ENCODE results near the gene AGPS.
"Not testable (repeated sequence)": the region's sequence is repeated elsewhere in the genome, so short reads cannot be mapped to it uniquely, and the experiment has no call there.

AGPS gene

DNA sequence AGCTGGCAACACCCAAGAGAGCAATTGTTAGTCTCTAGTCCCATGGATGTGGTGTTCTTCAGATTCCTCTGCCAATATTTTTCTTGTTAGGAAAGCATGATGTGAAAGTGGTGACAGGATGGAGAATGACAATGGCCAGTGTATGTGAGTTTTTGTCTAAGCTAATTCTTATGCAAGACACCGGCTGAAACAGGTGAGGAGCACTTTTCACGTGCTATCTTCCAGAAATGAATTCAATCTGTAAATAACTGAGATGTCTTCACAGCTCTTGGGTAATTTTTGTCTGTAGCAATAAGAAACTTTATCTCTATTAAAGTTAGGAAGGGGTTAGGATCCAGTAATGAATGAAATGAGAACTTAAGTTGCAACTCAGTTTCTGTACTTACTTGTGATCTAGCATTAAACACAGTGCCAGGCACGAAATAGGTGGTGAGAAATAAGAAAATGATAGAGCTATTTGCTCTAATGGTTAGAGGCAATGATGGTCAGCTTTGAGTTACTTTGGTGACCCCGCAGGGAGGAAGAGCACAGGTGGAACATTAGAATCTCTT, 676 bp upstream of the AGPS start:
- DNase-seq: no peak

DNA sequence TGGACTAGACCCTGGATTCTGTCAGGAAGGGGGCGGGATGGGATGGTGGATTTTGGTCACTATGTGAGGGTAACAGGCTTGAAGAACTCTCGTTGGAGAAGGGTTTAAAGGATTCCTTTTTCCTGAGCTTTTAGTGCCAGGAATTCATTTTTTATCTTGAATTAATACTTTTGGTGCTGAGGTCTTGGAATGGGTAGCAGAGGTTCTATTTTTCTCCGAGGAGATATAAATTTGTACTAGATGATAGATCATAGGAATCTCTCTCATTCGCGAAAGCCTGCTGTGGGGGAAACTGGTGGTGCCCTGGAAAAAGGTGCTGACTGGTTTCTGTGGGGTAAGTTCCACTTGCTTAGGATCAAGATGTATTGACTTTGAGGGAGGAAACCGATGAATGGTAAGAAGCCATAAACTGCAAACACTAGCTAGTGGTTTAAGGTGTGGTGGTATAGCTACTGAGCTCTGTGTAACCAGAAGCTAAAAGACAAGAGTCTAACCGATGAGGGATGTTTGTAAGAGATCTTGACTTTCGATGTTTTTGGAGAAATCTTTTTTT, 706 bp downstream of the AGPS start:
- no peak for DNase-seq

DNA sequence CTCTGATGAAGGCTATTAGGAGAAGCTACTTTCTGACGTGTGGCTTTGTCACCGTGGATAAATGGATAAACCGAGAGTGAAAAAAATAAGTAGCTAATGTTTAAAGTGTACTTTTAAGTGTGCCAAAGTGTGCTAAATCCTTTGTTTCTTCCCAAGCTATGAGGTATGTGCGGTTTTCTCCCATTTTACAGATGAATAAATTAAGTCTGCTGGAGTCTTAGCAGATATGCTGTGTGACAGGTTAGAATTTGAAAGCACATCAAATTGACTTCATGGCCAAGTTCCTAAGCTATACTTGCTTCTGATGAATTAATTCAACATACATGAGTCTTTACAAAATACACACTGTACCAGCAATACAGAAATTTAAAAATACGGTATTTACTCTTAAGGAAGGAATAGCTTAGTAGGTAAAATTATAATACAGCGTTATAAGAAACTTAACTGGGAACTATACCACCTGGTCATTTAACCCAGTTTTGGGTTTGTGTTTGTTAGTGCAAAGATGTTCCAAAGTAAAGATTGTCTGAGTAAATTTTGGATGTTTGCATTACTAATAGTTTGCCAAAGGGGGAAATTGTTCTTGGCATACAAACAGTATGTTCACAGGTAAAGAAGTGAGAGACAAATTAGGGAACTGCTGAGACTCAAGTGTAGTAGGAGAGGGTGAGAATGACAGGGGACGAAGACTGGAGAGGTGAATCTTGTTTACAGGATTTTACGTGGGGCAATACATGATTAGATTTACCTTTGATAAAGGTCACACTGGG, 1.4 kb downstream of the AGPS start:
- DNase-seq: no peak

DNA sequence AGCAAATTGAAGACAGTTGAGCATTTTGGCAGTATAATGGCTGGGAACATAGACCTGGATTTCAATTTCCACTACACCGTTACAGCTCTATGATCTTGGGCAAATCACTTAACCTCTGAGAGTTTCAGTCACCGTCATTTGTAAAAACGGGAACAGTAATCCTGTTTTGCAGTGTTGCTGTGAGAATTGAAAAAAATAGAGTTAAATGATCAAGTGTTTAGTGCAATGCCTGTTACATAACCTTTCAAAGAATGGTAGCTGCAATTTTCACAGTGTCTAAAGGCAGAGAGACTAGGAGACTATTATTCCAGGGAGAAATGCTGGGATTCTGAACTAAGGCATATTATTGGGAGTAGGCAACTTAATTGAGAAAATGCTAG, 2.0 kb downstream of the AGPS start:
- no peak for DNase-seq

DNA sequence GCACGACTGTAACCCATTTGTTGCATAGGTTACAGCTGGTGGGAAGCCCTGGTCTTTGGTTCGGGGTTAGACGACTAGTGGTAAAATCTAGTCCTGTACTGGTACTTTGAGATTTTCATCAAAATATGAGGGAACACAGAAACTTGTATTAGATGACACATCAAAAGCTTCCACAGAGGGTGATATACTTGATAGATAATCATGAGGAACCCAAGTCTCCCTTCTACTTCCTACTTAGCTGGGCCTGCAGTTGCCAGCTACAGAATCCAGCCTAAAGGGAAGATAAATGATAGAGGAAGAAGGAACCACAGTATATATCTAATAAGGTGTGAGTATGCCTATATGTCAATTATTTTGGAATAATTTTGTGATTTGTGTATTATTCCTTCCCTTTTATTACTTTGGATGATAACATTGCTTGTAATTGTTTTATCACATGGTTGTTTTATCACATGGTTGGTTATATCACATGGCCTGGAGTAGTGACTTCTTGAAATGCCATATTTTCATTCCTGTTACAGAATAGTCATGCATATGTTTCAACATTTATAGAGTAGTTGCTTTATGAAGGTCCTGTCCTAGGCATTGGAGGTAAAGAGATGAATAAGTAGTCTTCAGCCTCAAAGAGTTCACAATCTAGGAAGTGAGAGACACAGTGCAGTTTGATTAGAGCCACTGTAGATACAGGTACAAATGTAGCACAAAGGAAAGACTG, 2.9 kb downstream of the AGPS start:
- DNase-seq: no peak

DNA sequence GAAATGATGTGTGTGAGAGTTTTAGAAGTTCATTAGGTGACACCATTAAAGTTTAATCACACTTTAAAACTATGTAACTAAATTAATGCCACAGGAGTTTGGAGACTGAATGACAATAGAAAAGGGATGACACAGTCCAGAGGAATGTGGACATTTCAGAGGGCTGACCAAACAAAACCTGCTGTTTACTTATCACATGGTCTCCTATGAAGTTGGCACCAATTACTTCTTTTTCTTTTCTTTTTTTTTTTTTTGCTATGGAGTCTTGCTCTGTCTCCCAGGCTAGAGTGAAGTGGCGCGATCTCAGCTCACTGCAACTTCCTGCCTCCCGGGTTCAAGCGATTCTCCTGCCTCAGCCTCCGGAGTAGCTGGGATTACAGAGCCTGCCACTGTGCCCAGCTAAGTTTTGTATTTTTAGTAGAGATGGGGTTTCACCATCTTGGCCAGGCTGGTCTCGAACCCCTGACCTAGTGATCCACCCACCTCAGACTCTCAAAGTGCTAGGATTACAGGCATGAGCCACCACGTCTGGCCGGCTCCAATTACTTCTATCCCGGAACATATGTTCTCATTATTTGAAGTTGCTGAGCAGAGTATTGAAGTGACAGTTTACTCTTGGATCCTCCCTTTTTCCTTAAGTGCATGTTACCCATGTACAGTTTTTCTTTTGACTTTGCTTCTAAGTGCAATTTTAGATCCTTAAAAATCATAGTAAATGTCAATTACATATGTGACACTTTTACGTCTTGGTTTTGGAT, 4.3 kb downstream of the AGPS start:
- DNase-seq: no peak

DNA sequence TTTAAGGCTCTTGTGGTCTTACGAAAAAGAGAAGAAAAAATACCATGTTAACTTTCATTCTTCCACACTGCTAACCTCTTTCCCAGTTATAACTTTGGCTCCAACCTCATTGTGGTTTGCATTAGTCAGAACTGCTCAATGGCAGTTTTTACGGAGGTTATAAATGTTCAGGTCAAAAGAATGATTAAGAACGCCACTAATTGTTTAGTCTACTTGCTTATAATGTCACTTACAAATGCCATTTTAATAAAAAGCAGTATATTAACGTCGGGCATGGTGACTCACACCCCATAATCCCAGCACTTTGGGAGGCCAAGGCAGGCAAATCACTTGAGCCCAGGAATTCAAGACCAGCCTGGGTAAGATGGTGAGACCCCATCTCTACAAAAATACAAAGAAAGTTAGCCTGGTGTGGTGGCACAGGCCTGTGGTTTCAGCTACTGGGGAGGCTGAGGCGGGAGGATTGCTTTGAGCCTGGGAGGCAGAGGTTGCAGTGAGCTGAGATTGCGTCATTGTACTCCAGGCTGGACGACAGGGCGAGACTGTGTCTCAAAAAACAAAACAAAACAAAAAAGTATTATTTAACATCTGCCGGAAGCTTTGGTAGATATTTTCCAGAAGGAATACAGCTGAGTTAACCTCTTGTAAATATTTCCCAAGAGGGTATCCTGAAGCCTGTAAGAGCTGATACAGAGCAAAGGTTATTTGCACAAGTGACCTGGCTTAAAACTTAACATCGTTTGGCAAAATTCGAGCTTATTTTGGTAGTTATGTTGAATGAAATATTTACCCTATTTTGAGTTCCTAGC, 5.1 kb downstream of the AGPS start:
- DNase-seq: no peak

DNA sequence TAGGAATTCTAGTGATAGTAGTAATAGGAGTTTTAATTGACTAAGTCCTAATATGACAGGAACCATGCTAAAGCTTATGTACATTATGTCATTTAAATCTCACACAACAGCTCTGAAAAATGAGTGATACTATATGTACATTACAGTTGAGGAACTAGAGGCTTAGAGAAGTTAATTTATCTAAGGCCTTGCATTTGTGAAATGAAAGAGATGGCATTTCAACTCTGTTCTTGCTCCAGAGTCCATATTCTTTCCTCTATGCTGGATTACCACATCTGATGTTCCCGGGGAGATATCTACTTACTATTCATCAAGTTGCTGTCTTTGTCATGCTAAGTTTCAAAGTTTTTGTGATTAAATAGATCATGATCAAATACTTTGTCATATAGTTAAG, 5.7 kb downstream of the AGPS start:
- no peak for DNase-seq

DNA sequence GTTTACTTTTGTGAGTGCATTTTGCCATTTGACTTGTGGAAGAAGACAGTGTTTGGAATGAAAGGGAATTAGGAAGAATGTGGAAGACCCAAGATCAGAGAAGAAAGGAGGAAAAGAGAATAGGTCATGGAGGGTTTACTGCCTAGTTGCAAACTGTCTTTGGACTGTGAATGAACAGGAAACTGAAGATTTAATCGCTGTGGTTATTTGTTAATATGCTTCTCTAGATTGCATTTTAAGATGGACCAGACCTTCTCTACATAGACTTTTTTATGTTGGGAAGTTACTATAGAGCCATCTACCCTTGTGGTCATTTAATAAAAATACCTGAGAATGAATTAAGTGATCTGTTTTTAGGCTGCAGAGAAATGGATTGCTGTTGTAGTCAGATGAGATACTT, 6.2 kb downstream of the AGPS start:
- DNase-seq: no peak

DNA sequence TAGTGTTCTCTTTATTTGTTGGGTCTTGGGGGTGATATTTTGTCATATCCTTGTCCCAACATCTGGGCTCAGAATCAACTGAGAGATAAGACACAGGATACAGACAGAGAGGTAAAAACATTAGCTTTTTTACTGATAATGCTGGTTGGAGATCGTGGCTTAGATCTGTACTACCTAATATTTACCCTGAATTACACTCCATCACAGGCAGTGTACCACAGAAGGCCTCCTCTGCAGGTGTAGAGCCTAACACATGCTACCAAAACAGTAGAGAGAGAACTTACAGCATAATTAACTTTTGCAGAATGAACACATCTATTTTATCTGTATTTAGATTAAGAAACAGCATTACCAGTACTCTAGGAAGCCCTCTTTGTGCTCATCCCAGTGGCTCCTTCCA, 6.8 kb downstream of the AGPS start:
- DNase-seq: no peak

DNA sequence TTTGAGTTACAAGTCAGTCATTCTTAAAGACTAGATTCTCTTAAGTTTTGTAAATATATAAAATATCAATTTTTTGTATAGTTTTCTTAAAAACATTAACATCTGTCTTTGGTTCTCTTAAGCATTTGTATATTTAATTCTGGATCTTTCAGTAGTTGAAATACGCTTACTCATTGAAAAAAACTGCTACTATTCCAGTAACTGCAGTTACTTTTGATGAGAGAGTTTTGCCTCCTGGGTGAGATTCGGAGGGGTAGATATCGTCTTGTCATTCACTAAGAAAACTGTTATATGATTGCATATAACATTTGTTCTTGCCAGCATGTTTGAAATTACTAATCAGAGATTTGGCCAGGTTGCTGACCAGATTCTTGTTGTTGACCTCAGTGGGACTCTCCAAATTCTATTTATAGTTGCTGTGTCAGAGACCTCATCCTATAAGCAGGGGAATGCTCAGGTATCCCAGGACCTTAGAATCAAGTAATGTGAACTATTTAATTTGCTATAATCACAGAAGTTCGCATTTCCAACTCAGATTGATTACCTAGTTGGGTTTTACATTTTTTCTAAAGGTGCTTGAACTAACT, 7.9 kb downstream of the AGPS start:
- DNase-seq: no peak

DNA sequence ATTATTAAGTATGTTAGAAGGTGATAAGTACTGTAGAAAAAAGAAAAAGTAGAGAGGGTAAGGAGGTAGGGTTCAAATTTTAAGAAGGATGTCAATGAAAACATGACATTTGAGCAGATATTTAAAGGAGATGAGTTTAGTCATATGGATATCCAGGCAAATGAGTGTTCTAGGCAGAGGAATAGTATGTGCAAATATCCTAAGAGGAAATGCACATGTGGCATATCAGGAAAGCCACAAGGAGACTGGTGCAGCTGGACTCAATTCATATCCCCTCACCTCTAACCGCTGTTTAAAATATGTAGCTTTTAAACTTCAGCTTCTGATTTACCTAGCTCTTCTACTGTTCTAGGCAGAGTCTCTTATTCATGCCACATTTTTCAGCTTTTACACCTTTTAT, 9.5 kb downstream of the AGPS start:
- no peak for DNase-seq

DNA sequence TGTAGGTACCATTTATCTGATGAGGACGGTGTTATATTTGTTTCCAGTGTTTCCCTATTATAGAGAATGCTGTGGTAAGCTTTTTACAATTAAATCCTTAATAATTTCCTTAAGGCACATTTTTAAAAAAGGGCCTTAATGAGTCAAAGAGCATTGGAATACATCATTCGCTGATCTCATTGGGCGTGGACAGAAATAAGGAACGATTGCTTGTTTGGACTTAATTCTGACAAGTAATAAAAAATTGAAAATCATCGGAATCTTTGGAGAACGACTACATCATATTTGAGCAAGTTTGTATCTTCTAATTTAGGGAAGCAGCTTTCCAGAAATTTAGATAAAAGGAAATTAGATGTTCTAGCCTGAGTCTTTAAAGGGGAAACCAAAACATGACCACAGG, 11.3 kb downstream of the AGPS start:
- no peak for DNase-seq

DNA sequence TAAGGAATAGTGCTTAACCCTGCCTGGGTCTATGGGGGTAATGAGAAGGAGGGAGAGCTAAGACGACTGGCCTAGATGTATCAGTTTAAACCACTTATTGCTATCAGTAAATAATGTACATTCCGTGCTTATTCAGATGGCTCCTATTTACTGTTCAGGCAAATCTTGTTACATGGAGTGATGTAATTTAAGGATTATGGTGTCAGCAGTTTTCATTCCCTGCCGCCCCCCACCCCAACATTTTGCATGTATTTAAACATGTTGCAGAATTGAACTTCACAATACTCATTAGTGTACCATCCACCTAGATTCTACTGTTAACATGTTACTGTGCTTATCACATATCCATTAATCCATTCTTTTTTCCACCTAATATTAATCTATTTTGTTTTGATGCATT, 11.7 kb downstream of the AGPS start:
- DNase-seq: no peak

DNA sequence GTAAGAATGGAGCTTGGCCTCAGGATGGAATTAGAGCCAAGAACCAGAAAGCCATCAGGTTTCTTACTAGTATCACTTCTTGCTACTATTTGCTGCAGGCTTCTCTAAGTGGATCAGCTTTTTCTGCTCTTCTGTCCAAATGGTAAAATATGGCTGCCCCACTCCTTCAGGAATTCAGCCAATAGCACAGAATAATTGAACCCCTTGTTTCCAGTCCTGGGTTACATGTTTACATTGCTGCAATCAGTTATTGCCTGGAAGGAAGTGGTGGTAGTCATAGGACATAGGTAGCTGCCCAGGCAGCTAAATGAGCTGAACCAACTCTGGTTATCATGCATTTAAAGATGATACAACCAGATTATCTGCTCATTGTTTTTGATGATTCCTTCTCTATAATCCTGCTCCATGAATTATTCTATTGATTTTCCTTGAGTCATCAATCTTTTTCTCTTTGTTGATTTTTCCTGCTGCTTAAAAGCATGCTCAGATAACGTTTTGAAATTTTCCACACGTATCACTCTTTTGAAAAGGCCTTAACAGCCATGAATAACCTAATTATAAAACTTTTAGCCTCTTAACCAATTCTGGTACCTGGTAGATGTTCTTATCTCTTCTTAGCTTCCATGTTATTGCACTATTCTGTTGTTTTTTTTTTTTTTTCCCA, 12.6 kb downstream of the AGPS start:
- DNase-seq: no peak

DNA sequence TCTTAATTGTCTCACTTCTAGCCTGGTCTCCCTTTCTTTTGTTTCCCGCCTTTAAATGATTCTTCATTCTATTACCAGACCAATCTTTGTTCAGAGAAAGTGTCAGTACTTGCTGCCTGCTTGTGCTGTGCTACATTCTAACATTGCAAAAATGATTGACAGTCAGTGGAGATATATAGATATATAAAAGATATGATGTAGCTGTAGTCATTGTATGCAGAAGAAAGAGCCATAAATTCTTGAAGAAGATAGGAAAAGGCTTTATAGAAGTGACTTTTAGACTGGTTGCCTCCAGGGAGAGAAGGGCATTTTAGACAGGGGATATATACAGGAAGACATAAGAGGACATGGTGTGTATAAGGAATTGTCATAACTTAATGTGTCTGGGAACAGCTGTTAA, 13.6 kb downstream of the AGPS start:
- no peak for DNase-seq

DNA sequence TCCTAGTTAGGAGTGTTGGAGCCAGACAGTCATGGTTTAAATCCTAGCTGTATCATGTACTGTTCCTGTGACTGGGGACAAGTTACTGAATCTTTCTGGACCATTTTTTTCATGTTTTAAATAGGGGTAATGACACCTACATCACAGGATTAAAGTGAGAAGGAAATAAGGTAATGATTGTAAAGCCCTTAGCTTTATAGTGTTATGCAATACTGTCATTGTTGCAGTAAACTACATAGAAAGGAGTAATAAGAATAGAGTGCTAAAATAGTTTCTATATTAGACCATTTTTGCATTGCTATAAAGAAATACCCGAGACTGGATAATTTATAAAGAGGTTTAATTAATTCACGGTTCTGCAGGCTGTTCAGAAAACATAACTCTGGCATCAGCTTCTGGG, 14.5 kb downstream of the AGPS start:
- DNase-seq: no peak

DNA sequence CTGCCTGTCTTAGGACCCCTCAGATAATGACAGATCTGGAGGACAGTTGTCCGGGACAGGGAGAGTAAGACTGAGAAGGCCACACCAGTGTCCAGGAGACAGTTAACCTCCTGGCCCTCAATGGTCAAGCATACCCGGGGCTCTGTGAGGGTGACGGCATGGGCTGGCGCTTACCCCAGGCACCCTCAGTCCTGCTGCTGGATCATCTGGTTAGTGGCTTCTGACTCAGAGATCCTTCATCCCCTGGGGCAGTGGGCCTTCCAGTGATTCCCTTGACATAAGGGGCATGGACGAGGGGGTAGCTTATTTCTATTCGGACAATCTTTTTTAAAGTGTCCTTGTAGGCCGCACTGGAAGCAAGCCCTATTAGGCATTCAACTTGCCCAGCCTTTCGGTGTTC, 18.1 kb downstream of the AGPS start:
- DNase-seq: not testable (repeated sequence)

DNA sequence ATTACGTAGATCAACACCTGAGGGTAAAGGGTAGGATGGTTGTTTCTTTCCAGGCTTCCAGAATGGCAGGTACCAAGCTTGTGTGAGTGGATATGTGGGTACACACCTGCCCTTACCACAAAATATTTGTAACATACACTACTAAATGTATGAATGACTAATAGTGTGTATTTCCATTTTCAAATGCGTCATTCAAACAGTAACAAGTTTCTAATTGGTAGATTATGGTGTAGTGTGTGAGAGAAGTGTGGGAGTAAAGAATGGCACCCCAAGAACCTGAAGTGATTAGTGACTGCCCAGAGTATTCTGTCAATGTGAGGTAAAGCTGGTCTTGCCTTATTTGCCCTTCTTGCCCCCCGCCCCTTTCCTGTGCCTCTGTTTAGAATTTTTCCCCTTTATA, 21.1 kb downstream of the AGPS start:
- no peak for DNase-seq

DNA sequence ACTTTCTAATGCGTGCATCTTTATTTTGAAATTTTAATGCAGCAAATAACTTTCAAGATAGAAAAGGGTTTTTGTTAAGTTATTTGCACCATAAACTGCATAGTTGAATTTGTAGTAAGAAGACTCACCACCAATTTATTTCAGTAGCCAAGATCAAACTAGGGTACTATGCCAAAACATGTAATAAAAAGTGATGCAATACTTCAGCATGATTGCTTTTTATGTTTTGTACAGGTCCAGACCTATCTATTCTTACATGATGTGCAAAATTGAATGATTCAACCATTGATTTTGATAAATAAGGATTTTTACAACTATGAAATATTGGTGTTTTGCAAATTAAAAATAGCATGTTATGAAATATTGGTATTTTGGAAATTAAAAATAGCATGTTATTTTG, 26.7 kb downstream of the AGPS start:
- DNase-seq: no peak

DNA sequence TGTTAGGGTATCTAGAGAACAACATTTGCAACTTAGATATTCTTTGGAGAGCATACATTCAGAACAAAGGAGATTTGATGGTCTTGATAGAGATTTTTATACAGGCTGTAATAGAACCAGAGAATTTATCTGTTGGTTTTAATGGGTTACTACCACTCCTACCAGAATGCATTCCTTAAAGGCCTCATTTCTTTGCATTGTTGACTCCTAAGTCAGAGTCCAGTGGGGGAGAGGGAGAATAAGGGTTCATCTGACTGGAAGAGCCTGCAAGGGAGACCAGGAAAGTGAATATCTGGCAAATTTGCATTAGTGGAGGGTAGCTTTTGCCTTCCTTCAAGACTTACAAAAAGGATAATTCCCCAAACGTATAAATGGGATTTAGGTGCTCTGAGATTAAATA, 29.7 kb downstream of the AGPS start:
- DNase-seq: no peak

DNA sequence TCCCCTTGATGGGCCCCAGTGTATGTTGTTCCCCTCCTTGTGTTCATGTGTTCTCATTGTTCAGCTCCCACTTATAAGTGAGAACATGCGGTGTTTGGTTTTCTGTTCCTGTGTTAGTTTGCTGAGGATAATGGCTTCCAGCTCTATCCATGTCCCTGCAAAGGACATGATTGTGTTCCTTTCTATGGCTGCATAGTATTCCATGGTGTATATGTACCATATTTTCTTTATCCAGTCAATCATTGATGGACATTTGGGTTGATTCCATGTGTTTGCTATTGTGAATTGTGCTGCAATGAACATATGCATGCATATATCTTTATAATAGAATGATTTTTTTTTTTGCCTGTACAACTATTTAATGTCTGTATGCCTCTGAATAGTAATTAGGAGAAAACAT, 31.5 kb downstream of the AGPS start:
- not testable (repeated sequence) for DNase-seq
